ENCODE results near the gene TAF1C.
"Not testable (repeated sequence)": the region's sequence is repeated elsewhere in the genome, so short reads cannot be mapped to it uniquely, and the experiment has no call there.

Gene TAF1C, protein sequence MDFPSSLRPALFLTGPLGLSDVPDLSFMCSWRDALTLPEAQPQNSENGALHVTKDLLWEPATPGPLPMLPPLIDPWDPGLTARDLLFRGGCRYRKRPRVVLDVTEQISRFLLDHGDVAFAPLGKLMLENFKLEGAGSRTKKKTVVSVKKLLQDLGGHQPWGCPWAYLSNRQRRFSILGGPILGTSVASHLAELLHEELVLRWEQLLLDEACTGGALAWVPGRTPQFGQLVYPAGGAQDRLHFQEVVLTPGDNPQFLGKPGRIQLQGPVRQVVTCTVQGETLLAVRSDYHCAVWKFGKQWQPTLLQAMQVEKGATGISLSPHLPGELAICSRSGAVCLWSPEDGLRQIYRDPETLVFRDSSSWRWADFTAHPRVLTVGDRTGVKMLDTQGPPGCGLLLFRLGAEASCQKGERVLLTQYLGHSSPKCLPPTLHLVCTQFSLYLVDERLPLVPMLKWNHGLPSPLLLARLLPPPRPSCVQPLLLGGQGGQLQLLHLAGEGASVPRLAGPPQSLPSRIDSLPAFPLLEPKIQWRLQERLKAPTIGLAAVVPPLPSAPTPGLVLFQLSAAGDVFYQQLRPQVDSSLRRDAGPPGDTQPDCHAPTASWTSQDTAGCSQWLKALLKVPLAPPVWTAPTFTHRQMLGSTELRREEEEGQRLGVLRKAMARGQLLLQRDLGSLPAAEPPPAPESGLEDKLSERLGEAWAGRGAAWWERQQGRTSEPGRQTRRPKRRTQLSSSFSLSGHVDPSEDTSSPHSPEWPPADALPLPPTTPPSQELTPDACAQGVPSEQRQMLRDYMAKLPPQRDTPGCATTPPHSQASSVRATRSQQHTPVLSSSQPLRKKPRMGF

GRCh38 chr16:84186685-84187437 lies at the start of gene TAF1C:
TSS of gene TAF1C (minus strand) at chr16:84187057. CDS start at chr16:84184988, 2,069 bp downstream.
- peak; percentile 92 for DNase-seq (ENCODE audit: low spot score)

DNA sequence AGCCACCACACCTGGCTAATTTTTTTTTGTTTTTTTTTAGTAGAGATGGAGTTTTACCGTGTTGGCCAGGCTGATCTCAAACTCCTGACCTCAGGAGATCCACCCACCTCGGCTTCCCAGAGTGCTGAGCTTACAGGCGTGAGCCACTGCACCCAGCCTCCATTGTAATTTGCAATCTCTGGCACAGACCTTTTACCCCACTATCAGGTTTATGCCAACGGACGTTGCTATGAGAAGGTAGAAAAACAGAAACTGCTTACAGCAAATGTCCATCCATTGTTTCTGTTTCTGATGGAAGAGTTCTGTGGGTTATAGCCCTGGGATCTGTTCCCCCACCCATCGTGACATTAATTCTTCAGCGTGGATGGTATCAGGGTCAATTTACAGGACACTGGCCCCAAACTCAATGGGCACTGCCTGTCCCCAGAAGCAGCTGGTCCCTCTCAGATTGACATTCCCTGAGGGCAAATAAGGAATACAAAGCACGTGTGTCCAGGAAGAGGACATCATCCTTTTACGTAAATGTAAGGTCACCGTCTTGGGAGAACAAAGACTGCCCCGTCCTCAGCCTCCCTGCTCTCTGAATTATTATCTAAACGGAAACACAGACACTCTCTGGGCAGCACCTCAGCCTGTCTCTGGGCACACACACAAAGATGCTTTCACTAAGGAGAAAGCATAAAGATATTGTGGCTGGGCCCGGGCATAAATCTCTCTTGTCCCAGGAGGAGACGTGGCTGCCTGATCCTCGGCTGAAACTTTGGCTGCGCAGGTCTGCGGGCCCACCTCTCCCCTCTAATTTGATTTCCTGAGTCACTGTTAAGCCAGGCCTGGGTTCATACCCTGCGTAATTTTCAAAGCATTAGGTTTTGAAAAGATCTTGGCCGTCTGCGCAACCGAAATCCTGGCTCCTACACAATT lies 47.7 kb upstream of the TAF1C start:
- DNase-seq (ENCODE audit: low spot score): no peak

- DNase-seq (ENCODE audit: low spot score): no peak
Observed at GRCh38 chr16:84233748-84234147, 46.9 kb upstream of the TAF1C start.

GRCh38 chr16:84232969-84233368 lies 46.1 kb upstream of the TAF1C start:
- no peak for DNase-seq (ENCODE audit: low spot score)

- DNase-seq (ENCODE audit: low spot score): no peak
Observed at GRCh38 chr16:84232060-84232459, 45.2 kb upstream of the TAF1C start.

DNA sequence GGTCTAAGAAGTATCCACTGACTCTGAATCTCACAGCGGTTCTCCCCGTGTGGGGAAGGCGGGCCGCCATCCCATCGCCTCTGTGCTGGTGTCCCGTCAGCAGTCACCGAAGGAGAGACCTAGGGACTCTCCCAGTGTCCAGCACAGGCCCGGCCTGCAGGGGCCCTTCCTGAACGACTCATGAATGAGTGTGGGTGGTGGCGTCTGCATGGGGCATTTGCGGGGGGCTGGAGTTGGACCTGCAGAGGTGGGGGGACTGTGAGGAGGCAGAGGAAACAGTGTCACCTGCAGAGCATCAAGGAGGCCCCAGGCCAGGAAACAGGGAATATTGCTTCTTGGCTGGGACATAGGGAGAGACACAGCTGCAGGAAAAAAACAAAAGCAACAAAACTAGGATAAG lies 42.6 kb upstream of the TAF1C start:
- DNase-seq (ENCODE audit: low spot score): no peak

- peak; percentile 89 for DNase-seq (ENCODE audit: low spot score)
Observed at GRCh38 chr16:84228256-84228838, 41.5 kb upstream of the TAF1C start.

DNA sequence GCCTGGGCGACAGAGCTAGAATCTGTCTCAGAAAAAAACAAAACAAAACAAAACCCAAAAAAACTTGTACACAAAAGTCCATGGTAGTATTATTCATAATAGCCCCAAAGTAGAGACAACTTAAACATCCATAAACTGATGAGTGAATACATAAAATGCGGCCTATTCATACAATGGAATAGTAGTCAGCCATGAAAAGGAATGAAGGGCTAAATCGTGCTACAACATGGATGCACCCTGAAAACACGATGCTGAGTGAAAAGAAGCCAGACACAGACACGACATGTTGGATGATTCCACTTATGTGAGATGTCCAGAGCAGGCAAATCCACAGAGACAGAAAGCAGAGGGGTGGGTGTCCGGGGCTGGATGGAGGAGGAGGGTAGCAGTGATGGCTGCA lies 40.7 kb upstream of the TAF1C start:
- no peak for DNase-seq (ENCODE audit: low spot score)

DNA sequence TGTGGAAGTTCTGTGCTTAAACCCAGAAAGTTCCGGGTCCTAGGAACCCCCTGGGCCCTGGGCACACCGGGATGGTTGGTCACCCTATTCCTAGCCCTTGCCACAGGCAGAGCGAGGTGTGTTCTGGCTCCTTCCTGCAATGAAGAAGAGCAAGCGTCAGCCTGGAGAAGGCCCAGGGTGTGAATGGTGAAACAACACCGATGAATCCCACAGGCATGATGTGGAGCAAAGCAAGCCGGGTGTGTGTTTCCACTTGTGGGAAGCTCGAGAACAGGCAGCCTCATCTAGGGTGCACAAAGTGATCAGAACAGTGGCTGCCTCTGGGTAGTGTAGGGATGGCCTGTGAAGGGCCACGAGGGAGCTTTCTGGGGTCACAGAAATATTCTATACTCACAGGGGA lies 39.2 kb upstream of the TAF1C start:
- DNase-seq (ENCODE audit: low spot score): no peak

GRCh38 chr16:84225571-84225970 lies 38.7 kb upstream of the TAF1C start:
- no peak for DNase-seq (ENCODE audit: low spot score)

DNA sequence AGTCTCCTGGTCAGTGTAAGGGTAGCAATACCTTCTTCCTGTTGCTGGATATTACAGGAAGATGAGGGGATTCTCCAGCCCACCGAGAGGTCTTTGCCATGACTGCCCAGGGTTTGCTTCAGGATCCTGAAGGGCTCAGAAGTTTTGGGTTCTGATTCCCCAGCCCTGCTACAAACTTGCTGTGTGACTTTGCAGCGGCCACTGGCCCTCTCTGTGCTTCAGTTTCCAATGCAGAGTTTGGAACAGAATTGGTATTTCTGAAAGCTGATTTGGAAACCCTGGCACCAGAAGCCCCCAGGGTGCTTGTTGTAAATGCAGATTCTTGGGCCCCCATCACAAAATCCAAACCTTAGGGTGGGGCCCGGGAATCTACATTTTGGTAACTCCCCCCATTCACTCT lies 38.3 kb upstream of the TAF1C start:
- DNase-seq (ENCODE audit: low spot score): no peak

GRCh38 chr16:84224554-84224953 lies 37.7 kb upstream of the TAF1C start:
- no peak for DNase-seq (ENCODE audit: low spot score)

GRCh38 chr16:84223456-84223855 lies 36.6 kb upstream of the TAF1C start:
- DNase-seq (ENCODE audit: low spot score): peak; percentile 10

DNA sequence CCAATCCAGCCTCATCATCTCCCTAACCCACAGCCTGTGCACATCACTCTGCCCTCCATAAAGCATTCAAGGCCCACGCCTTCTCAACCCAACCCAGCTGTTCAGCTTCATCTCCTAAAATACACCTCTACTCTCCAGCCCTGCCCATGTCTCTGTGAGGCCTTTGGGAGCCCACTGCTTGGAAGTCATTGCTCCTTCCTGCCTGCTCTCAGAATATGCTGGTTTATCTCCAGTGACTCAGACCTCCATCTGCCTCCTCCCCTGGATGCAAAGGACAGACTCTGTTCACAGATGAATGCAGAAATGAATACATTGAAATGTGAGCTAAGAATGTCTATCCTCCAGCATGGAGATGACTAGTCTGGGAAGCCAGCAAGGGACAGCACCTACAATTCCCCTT lies 34.0 kb upstream of the TAF1C start:
- no peak for DNase-seq (ENCODE audit: low spot score)

DNA sequence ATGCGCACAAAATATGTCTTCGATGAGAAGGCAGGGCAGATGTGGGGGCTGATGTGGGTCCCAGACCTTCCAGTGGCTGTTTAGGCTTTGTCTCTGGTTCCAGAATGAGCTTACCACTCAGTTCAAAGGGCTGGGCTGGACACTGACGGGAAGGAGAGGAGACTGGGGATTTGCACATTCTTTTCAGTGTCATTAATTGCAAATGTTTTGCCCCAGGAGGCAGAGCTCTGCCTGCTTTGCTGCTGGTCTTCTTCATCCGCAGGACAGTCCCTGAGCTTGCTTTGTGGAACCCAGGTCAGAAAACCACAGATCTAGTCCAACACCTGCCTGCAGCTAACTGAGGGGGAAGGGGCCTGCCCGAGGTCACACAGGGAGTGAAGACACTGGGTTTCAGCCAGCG lies 32.1 kb upstream of the TAF1C start:
- DNase-seq (ENCODE audit: low spot score): no peak

DNA sequence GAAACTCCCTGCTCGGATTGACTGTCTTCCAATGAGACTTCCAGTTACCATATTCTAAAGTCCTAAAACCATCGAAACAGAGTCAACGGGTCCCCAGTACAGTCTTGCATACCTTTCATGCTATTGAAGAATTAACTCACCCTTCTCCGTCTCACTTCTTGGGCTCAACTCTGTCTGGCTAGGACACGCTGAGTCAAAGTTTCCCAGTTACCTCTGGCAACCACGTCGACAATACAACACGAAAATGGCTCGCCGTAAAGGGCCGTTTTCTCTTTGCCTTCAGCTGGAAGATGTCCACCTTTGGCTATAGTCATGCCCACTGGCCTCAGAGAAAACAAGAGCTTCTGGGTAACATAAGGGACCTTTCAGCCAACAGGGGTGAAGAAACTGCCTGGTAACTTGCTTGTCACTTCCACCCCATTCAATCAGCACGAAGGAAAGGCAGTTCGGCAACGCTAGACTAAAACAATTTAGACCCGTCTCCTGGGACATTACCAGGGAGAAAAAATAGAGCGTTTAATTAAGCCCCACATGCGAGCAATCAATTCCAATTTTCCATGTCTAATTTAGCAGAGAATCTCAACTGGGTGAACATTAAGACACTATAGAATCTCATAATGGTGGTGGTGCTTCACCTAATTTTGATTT lies 31.4 kb upstream of the TAF1C start:
- DNase-seq (ENCODE audit: low spot score): no peak

DNA sequence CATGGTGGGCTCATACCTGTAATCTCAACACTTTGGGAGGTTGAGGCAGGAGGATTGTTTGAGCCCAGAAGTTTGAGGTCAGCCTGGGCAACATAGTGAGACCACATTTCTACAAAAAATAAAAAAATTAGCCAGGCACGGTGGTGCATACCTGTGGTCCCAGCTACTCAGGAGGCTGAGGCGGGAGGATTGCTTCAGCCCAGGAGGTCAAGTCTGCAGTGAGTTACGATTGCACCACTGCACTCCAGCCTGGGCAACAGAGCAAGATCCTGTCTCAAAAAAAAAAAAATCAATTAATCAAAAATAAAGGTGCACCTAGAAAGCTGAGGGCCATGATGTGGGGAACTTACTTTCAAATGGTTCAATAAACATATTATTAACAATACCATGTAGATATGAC lies 29.3 kb upstream of the TAF1C start:
- DNase-seq (ENCODE audit: low spot score): not testable (repeated sequence)

- DNase-seq (ENCODE audit: low spot score): no peak
Observed at GRCh38 chr16:84215531-84215930, 28.7 kb upstream of the TAF1C start.

DNA sequence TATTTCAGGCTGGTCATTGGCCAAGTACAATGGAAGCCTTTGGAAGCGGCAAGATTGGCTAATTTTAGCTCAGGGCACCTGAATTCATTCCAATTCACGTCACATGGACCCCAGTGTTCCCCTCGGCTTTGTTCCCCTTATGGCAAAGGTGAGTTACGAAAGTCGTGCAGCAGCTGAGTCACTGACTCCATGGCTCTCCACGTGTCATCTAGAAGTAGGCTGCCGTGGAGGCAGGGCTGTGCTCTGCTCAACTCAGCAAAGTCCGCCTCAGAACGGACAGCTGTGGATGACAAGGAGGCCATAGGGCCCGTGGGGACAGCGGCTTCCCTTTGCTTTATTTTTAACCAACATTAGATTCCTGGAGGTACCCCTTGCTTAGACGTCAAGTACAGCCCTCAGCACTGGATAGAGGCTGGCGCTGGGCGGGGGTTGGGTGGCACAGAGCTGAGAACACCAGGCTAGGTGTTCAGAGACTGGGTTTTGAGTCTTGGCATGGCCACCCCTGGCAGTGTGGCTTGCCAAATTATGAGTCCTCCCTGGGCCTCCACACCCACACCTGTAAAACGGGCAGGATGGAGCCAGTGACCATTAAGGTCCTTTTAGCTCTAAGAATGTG lies 27.7 kb upstream of the TAF1C start:
- DNase-seq (ENCODE audit: low spot score): no peak

- no peak for DNase-seq (ENCODE audit: low spot score)
Observed at GRCh38 chr16:84212631-84213030, 25.8 kb upstream of the TAF1C start.
